ENCODE results near the gene NEK2. TPM values are rescaled to one million over a fixed set of nuclear protein-coding genes. Genes with fewer than 3 reads are reported as not detected.

The NEK2 gene
- total RNA-seq, 1 experiment from 2014 or later = 17.6 TPM

DNA sequence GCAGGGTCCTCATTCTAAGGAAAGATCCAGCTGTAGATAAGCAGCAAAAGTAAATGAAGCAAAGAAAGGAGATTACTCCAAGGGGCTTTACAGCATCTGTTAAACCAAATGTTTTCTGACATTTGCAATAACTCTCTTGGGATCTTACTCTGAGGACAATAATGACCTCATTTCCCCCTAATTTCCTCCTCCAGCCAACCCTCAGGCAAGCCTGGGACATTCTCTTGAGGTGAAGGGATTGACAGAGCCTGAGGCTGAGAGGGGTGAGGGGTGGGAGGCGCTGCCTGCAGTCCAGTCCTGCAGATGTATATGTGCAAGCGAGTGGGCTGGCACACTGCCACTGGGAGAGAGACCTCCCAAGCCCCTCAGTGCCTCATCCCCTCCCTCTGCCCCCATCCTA lies 40.5 kb upstream of the NEK2 start:
- H3K4me1 Mint-ChIP-seq = no peaks in the 10 kb centered on the region
- no peak overlapping the region for H3K4me3 Mint-ChIP-seq
- H3K14ac ChIP-seq (ENCODE audit: insufficient read depth, low read length) = no peak overlapping the region
- no peaks in the 10 kb centered on the region for H3K9me3 Mint-ChIP-seq
- H4K91ac ChIP-seq (ENCODE audit: insufficient read length, low read depth, low read length) = no peak overlapping the region
- no peak overlapping the region for H2AFZ ChIP-seq (ENCODE audit: low read length)
- no peaks in the 10 kb centered on the region for H3K4me1 ChIP-seq (ENCODE audit: insufficient read depth, low read length)
- H3K23me2 ChIP-seq (ENCODE audit: insufficient read length, low read depth, low read length, poor library complexity, severe bottlenecking) = no peaks in the 10 kb centered on the region
- no peak for DNase-seq
- H2BK12ac ChIP-seq (ENCODE audit: insufficient read length, low read depth, low read length) = no peak overlapping the region
- no peak overlapping the region for H2BK20ac ChIP-seq (ENCODE audit: low read depth, low read length, poor library complexity, severe bottlenecking)
- WGBS (ENCODE audit: extremely low coverage, insufficient read length, low lambda C conversion rate) = no CpG with 5 or more reads among the region's 2 CpGs
- H2AK5ac ChIP-seq (ENCODE audit: insufficient read length, low read length) = no peak overlapping the region
- H3K56ac ChIP-seq (ENCODE audit: insufficient read length, low read depth, low read length) = no peak overlapping the region
- no peak overlapping the region for H4K8ac ChIP-seq (replicated peaks; ENCODE audit: insufficient read length, low read depth, low read length)
- H4K5ac ChIP-seq (ENCODE audit: insufficient read length, low read depth, low read length) = no peak overlapping the region
- TF ChIP-seq, protein P1, sequence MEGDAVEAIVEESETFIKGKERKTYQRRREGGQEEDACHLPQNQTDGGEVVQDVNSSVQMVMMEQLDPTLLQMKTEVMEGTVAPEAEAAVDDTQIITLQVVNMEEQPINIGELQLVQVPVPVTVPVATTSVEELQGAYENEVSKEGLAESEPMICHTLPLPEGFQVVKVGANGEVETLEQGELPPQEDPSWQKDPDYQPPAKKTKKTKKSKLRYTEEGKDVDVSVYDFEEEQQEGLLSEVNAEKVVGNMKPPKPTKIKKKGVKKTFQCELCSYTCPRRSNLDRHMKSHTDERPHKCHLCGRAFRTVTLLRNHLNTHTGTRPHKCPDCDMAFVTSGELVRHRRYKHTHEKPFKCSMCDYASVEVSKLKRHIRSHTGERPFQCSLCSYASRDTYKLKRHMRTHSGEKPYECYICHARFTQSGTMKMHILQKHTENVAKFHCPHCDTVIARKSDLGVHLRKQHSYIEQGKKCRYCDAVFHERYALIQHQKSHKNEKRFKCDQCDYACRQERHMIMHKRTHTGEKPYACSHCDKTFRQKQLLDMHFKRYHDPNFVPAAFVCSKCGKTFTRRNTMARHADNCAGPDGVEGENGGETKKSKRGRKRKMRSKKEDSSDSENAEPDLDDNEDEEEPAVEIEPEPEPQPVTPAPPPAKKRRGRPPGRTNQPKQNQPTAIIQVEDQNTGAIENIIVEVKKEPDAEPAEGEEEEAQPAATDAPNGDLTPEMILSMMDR (conservative IDR thresholded peaks at IDR 0.05) = no peak
- no peak overlapping the region for H3K23ac ChIP-seq (ENCODE audit: insufficient read length, low read depth, low read length)
- H3K27ac ChIP-seq (ENCODE audit: insufficient read length, low read depth, low read length) = no peak overlapping the region
- no peaks in the 10 kb centered on the region for H3K27me3 ChIP-seq (ENCODE audit: insufficient read depth, low read length)
- no peaks in the 10 kb centered on the region for H3K9me3 ChIP-seq (ENCODE audit: control insufficient read depth, low read depth, low read length)
- H3K18ac ChIP-seq (ENCODE audit: insufficient read length, low read depth, low read length) = no peak overlapping the region
- no peak overlapping the region for H3K27ac Mint-ChIP-seq
- no peaks in the 10 kb centered on the region for H3K79me1 ChIP-seq (ENCODE audit: insufficient read depth, low read depth, low read length, poor library complexity, severe bottlenecking)
- H3K79me2 ChIP-seq (ENCODE audit: insufficient read depth, low read length) = no peaks in the 10 kb centered on the region
- no peak overlapping the region for H2BK120ac ChIP-seq (ENCODE audit: low read depth, low read length, poor library complexity, severe bottlenecking)
- no peaks in the 10 kb centered on the region for H4K20me1 ChIP-seq (ENCODE audit: control insufficient read depth, insufficient read depth, insufficient read length)
- no peaks in the 10 kb centered on the region for H3K36me3 Mint-ChIP-seq (ENCODE audit: insufficient read depth in 1 of 3, low read depth in 3 of 3)
- no peaks in the 10 kb centered on the region for H3K27me3 Mint-ChIP-seq (ENCODE audit: low read depth)
- H3K4ac ChIP-seq (ENCODE audit: low read depth, low read length) = no peak overlapping the region
- no peak overlapping the region for H3K9ac ChIP-seq (ENCODE audit: extremely low read depth, insufficient read length, low read length)
- H3K4me2 ChIP-seq (ENCODE audit: insufficient read depth, insufficient read length, low read length) = no peak overlapping the region
- no peak overlapping the region for H3T11ph ChIP-seq (ENCODE audit: low read length)
- H2BK15ac ChIP-seq (ENCODE audit: low read depth, low read length) = no peak overlapping the region
- H2BK5ac ChIP-seq (ENCODE audit: insufficient read length, low read length) = no peak overlapping the region
